ENCODE data around the gene CFTR. TPM values are rescaled to one million over a fixed set of nuclear protein-coding genes. Genes with fewer than 3 reads are reported as not detected.

CFTR gene
- total and polyA plus RNA-seq, 2 of the 8 experiments (the other 6 are each of a cell fraction or from before 2014, with no cell fraction given), result 1.2 to 1.6 TPM

DNA sequence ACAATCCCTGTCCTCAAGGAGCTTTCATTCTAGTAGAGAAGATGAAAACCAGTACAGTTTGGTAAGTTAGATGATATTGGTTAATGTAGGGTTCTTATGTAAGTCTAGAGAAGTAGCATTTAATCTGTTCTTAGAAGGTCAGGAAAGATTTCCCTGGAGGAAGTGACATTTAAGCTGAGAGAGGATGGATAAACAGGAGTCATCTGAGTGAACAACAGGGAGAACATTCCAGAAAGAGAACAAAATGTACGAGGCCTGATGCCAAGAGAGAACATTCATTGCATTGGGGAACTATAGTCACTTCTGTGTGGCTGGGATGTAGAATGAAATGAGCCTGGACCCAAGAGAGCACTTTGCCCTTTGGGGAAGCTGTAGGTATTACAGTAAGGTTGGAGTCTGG, 88.0 kb downstream of the CFTR start:
- H3K14ac ChIP-seq (ENCODE audit: insufficient read length), result no peak overlapping the region
- H2AFZ ChIP-seq (ENCODE audit: low read length), result no peak overlapping the region
- no peak overlapping the region for H4K5ac ChIP-seq (ENCODE audit: insufficient read length, low read depth, low read length)
- H3K79me1 ChIP-seq (ENCODE audit: low read depth, low read length), result no peaks in the 10 kb centered on the region
- FAIRE-seq (no peak), DNase-seq (ENCODE audit: low read depth in 1 of 2, low spot score in 2 of 2) (no peak)
- no peaks in the 10 kb centered on the region for H3K79me2 ChIP-seq (ENCODE audit: control insufficient read depth in 1 of 2, insufficient read depth in 2 of 2, low read length in 2 of 2)
- H2BK5ac ChIP-seq (ENCODE audit: low read depth, low read length), result no peak overlapping the region
- H4K8ac ChIP-seq (ENCODE audit: extremely low read depth, insufficient read depth, low read length), result no peak overlapping the region
- H2BK12ac ChIP-seq (ENCODE audit: low read depth, low read length), result no peak overlapping the region
- no peak overlapping the region for H2AK5ac ChIP-seq (ENCODE audit: low read depth, low read length)
- 92% methylated on average over 1 of the region's 1 CpG; no CpG with 5 or more reads in 1 of the 2 experiments for WGBS, 2 experiments (ENCODE audit: extremely low coverage in 1 of 2, insufficient coverage in 1 of 2, insufficient read length in 1 of 2, insufficient replicate concordance in 2 of 2, low coverage in 1 of 2, low lambda C conversion rate in 2 of 2, missing lambda C conversion rate in 1 of 2)
- no peaks in the 10 kb centered on the region for H3K9me3 ChIP-seq (ENCODE audit: insufficient read depth in 2 of 2, low read depth in 1 of 2, low read length in 1 of 2)
- H2BK120ac ChIP-seq (replicated peaks; ENCODE audit: low read depth, low read length), result no peak overlapping the region
- no peak overlapping the region for H3K23ac ChIP-seq (ENCODE audit: insufficient read length)
- ChIA-PET CTCF (ENCODE audit: partially characterized antibody) (interaction anchor here (1.2 kb wide), 1 partner anchor 629 kb away, joined by 3 read pairs; no protein-coding TSS in a partner anchor), POLR2A (ENCODE audit: partially characterized antibody) (no interaction called here)
- no peaks in the 10 kb centered on the region for H3K27me3 ChIP-seq (replicated peaks in 1 of 4; ENCODE audit: control insufficient read depth in 3 of 4, extremely low read depth in 1 of 4, insufficient read depth in 3 of 4, low read length in 3 of 4)
- H3K23me2 ChIP-seq (ENCODE audit: low read depth, low read length), result no peaks in the 10 kb centered on the region
- H3K9ac ChIP-seq (replicated peaks in 1 of 4; ENCODE audit: extremely low read depth in 1 of 4, low read depth in 3 of 4, low read length in 3 of 4), result no peak overlapping the region
- H3K27ac ChIP-seq (ENCODE audit: low read depth, low read length), result no peak overlapping the region
- no peak overlapping the region for H2BK20ac ChIP-seq (ENCODE audit: low read length)
- H3K4ac ChIP-seq (replicated peaks; ENCODE audit: insufficient read length, low read depth, low read length), result no peak overlapping the region
- H4K20me1 ChIP-seq (replicated peaks in 1 of 2; ENCODE audit: control insufficient read depth in 1 of 2, insufficient read depth in 2 of 2, low read length in 2 of 2), result no peaks in the 10 kb centered on the region
- H3K56ac ChIP-seq (replicated peaks; ENCODE audit: insufficient read length, low read depth, low read length), result no peak overlapping the region
- no peak overlapping the region for H3K4me3 ChIP-seq (ENCODE audit: extremely low read depth in 1 of 4, insufficient read depth in 2 of 4, low read depth in 3 of 4, low read length in 4 of 4)
- H2BK15ac ChIP-seq (ENCODE audit: low read length), result no peak overlapping the region
- no peaks in the 10 kb centered on the region for H3K36me3 ChIP-seq (ENCODE audit: control insufficient read depth in 2 of 4, insufficient read depth in 4 of 4, low read length in 3 of 4)
- no peak overlapping the region for H4K91ac ChIP-seq (replicated peaks; ENCODE audit: insufficient read length, low read length)
- no peak overlapping the region for H3K18ac ChIP-seq (ENCODE audit: extremely low read depth, low read length)
- TF ChIP-seq BRCA1 (IDR thresholded peaks at IDR 0.05; ENCODE audit: low read depth, low read length) (no peak), SUZ12 (IDR thresholded peaks at IDR 0.05; ENCODE audit: low read length) (no peak), ZNF274 (IDR thresholded peaks at IDR 0.05; ENCODE audit: borderline replicate concordance, extremely low read depth, low read length) (no peak), CTCF (IDR thresholded peaks at IDR 0.05; ENCODE audit: control extremely low read depth in 1 of 3, insufficient read depth in 1 of 3, low read depth in 1 of 3, low read length in 3 of 3) (no peak), SP4 (IDR thresholded peaks at IDR 0.05; ENCODE audit: low read length) (no peak), CTBP2 (IDR thresholded peaks at IDR 0.05; ENCODE audit: borderline replicate concordance, insufficient read depth, insufficient read length, low read length) (no peak), KDM5A (IDR thresholded peaks at IDR 0.05; ENCODE audit: low read length) (no peak), CREB1 (IDR thresholded peaks at IDR 0.05) (no peak), SIN3A (conservative IDR thresholded peaks at IDR 0.05 in 1 of 2, IDR thresholded peaks at IDR 0.05 in 1 of 2; ENCODE audit: low read depth in 1 of 2, low read length in 2 of 2) (no peak)
- TF ChIP-seq, protein P1, sequence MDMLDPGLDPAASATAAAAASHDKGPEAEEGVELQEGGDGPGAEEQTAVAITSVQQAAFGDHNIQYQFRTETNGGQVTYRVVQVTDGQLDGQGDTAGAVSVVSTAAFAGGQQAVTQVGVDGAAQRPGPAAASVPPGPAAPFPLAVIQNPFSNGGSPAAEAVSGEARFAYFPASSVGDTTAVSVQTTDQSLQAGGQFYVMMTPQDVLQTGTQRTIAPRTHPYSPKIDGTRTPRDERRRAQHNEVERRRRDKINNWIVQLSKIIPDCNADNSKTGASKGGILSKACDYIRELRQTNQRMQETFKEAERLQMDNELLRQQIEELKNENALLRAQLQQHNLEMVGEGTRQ (IDR thresholded peaks at IDR 0.05; ENCODE audit: low read length), result no peak
- no peaks in the 10 kb centered on the region for H3K4me1 ChIP-seq (replicated peaks in 1 of 4; ENCODE audit: control insufficient read depth in 3 of 4, insufficient read depth in 4 of 4, low read length in 3 of 4)
- no peak overlapping the region for H3K4me2 ChIP-seq (ENCODE audit: insufficient read depth in 1 of 2, low read depth in 2 of 2, low read length in 2 of 2)
